OCI-LY7 (cell line): Measurements from ENCODE around the gene STIM2.

Experiments
- EZH2phosphoT487 ChIP-seq: fragments of 200-600 bp; sonication (generic); IDR thresholded peaks from 2 replicates; pipeline ENCODE4 v1.6.1; 2018; ENCODE audit warnings: low read depth, borderline replicate concordance, mild to moderate bottlenecking, mixed run types, antibody characterized with exemption, low read length, moderate library complexity, mixed read lengths
- TF ChIP-seq, protein P1 (sequence below): fragments of 200-600 bp; sonication (generic); conservative IDR thresholded peaks from 2 replicates; pipeline ENCODE4 v1.5.1; 2014; ENCODE audit warnings: mild to moderate bottlenecking, antibody characterized with exemption, low read length, moderate library complexity, mixed read lengths

DNA sequence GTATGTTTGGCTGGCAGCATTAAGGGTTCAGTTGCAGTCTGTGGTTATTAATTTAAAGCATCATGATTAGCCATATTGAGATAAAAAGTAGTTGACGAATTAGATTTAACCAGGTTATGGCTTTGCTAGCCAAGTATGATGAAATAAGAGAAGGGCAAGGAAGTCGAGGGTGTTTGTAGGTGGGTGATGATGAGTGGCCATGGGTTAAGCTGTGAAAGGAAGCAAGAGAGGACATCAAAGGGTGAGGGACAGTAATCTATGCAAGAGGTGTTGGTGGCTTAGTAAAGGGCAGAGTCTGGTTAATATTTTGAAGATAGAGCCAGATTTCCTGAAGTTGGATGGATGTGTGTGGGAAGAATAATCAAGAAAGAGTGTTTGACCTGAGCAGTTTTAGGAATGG, 44.5 kb downstream of the STIM2 start:
- TF ChIP-seq, protein P1, sequence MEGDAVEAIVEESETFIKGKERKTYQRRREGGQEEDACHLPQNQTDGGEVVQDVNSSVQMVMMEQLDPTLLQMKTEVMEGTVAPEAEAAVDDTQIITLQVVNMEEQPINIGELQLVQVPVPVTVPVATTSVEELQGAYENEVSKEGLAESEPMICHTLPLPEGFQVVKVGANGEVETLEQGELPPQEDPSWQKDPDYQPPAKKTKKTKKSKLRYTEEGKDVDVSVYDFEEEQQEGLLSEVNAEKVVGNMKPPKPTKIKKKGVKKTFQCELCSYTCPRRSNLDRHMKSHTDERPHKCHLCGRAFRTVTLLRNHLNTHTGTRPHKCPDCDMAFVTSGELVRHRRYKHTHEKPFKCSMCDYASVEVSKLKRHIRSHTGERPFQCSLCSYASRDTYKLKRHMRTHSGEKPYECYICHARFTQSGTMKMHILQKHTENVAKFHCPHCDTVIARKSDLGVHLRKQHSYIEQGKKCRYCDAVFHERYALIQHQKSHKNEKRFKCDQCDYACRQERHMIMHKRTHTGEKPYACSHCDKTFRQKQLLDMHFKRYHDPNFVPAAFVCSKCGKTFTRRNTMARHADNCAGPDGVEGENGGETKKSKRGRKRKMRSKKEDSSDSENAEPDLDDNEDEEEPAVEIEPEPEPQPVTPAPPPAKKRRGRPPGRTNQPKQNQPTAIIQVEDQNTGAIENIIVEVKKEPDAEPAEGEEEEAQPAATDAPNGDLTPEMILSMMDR = no peak
- TF ChIP-seq EZH2phosphoT487 = no peak
